Measurements from ENCODE around the gene SIGLEC15. TPM values are rescaled to one million over a fixed set of nuclear protein-coding genes. Genes with fewer than 3 reads are reported as not detected.

SIGLEC15 gene
- total and polyA plus RNA-seq, 2 experiments from 2014 or later = 0.62 TPM; not detected in 1

DNA sequence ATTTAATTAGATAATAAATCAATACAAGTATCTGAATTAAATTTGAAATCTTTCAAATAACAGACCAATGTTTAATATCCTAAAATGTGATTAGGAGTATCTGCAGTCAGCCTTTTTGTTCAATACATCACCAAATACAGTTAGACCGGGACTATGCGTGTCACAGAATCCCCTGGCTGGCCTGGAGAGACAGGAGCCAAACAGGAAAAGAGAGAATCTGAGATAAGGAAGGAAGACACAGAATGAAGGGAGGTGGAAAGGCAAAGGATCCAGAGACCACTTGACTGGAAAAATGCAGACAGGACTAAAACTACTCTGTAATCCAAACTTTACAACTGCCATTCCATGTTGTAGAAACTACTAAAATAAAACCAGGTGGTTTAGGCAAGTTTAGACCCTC, 66.3 kb downstream of the SIGLEC15 start:
- H3K27ac ChIP-seq = no peak overlapping the region
- no peak overlapping the region for H3K4me3 ChIP-seq
- no peaks in the 10 kb centered on the region for H3K27me3 ChIP-seq
- H3K36me3 ChIP-seq = peaks cover 6% of the 10 kb centered on the region
- TF ChIP-seq, protein P1, sequence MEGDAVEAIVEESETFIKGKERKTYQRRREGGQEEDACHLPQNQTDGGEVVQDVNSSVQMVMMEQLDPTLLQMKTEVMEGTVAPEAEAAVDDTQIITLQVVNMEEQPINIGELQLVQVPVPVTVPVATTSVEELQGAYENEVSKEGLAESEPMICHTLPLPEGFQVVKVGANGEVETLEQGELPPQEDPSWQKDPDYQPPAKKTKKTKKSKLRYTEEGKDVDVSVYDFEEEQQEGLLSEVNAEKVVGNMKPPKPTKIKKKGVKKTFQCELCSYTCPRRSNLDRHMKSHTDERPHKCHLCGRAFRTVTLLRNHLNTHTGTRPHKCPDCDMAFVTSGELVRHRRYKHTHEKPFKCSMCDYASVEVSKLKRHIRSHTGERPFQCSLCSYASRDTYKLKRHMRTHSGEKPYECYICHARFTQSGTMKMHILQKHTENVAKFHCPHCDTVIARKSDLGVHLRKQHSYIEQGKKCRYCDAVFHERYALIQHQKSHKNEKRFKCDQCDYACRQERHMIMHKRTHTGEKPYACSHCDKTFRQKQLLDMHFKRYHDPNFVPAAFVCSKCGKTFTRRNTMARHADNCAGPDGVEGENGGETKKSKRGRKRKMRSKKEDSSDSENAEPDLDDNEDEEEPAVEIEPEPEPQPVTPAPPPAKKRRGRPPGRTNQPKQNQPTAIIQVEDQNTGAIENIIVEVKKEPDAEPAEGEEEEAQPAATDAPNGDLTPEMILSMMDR (IDR thresholded peaks at IDR 0.05; ENCODE audit: low read depth, low read length) = no peak
- DNase-seq (ENCODE audit: low read depth in 1 of 2, low spot score in 1 of 2) = peak in 1 of 2 donors; percentile 7
- peaks cover 12% of the 10 kb centered on the region for H3K4me1 ChIP-seq (ENCODE audit: low read depth)
- H3K9me3 ChIP-seq (ENCODE audit: low read depth) = no peaks in the 10 kb centered on the region

Other genes starting within 250 kb of the SIGLEC15 start
- 0.21 TPM in 1 of 2 replicates, not detected in the other for gene SLC14A2, start 210.2 kb upstream of the SIGLEC15 start, total RNA-seq
- gene SLC14A2, start 210.2 kb upstream of the SIGLEC15 start, polyA plus RNA-seq = 0.05 TPM in 1 of 2 replicates, not detected in the other
- not detected in 2 replicates for gene SLC14A1, start 101.5 kb upstream of the SIGLEC15 start, total RNA-seq
- not detected in 2 replicates for gene SLC14A1, start 101.5 kb upstream of the SIGLEC15 start, polyA plus RNA-seq
- 17.7 and 22.7 TPM in 2 replicates for gene EPG5, start 141.7 kb downstream of the SIGLEC15 start, total RNA-seq
- gene EPG5, start 141.7 kb downstream of the SIGLEC15 start, polyA plus RNA-seq = 7.5 and 10.6 TPM in 2 replicates
- 4.6 and 4.9 TPM in 2 replicates for gene PSTPIP2, start 246.6 kb downstream of the SIGLEC15 start, total RNA-seq
- 4.7 and 5.1 TPM in 2 replicates for gene PSTPIP2, start 246.6 kb downstream of the SIGLEC15 start, polyA plus RNA-seq